B cell (primary cell): ENCODE data around the gene CACNA2D3. TPM values are rescaled to one million over a fixed set of nuclear protein-coding genes. Genes with fewer than 3 reads are reported as not detected.

Experiments
- ATAC-seq: fragments of 200-7000 bp; cut with Tn5 transposase; one replicate; pipeline ENCODE4 v1.10.0; 2021; ENCODE audit warnings: low read depth, mild to moderate bottlenecking, moderate number of reproducible peaks, moderate library complexity
- CTCF ChIA-PET: fragments of 350-600 bp; sonication (Branson Sonifier 250); formaldehyde crosslinking; loops from one replicate; lab custom pipeline; 2021; ENCODE audit warnings: antibody characterized with exemption, inconsistent platforms; lab: Charles Lee
- POLR2A ChIA-PET: fragments of 350-600 bp; sonication (Branson Sonifier 250); formaldehyde crosslinking; loops from one replicate; lab custom pipeline; 2021; ENCODE audit warnings: antibody characterized with exemption; lab: Charles Lee
- DNase-seq: peaks from one replicate; pipeline ENCODE4 v3.0.0; 2013
- H2AFZ ChIP-seq: 2 replicates; pipeline ENCODE4 v1.6.1; 2012; ENCODE audit warnings: mild to moderate bottlenecking, low read depth, low read length; ENCODE audit not compliant: insufficient read depth, poor library complexity, severe bottlenecking
- H3K27ac ChIP-seq, 2 donors: 1 replicate in 1 of 2; 2 replicates in 1 of 2; pipeline ENCODE4 v1.5.1; 2012 to 2013; ENCODE audit warnings: low read length in 2 of 2, mild to moderate bottlenecking in 2 of 2, moderate library complexity in 1 of 2
- H3K27me3 ChIP-seq, 4 experiments: fragments of 200-600 bp in 1 of 4; sonication (generic) in 1 of 4; replicated peaks in 1 of 4; 1 replicate in 2 of 4; 2 replicates in 2 of 4; pipeline versions ENCODE4 v1.6.1 to v1.7.0; 2013 to 2016; ENCODE audit warnings: low read length in 3 of 4, mild to moderate bottlenecking in 2 of 4, mixed read lengths in 1 of 4, moderate library complexity in 1 of 4; ENCODE audit not compliant: insufficient read depth in 4 of 4, control insufficient read depth in 3 of 4; ENCODE audit errors: control extremely low read depth in 1 of 4
- H3K36me3 ChIP-seq, 2 experiments: replicated peaks in 1 of 2; 1 replicate in 1 of 2; 2 replicates in 1 of 2; pipeline versions ENCODE4 v1.6.1 to v1.7.1; 2013; ENCODE audit warnings: low read length in 1 of 2; ENCODE audit not compliant: insufficient read depth in 2 of 2, control insufficient read depth in 1 of 2; ENCODE audit errors: control extremely low read depth in 1 of 2, extremely low read depth in 1 of 2
- H3K4me1 ChIP-seq, 2 donors: fragments of 200-600 bp in 1 of 2; sonication (generic) in 1 of 2; 1 replicate in 1 of 2; 2 replicates in 1 of 2; pipeline versions ENCODE4 v1.5.1 to v1.6.1; 2013 to 2017; ENCODE audit warnings: low read length in 2 of 2; ENCODE audit not compliant: control insufficient read depth in 2 of 2, insufficient read depth in 2 of 2
- H3K4me2 ChIP-seq: replicated peaks from 2 replicates; pipeline ENCODE3; 2012; ENCODE audit warnings: mild to moderate bottlenecking, low read depth, low read length; ENCODE audit not compliant: poor library complexity, severe bottlenecking
- H3K4me3 ChIP-seq, 5 experiments: fragments of 200-600 bp in 1 of 5; sonication (generic) in 1 of 5; 1 replicate in 3 of 5; 2 replicates in 2 of 5; pipeline versions ENCODE4 v1.5.1 to v1.7.0; 2011 to 2016; ENCODE audit warnings: low read length in 4 of 5, mild to moderate bottlenecking in 4 of 5, low read depth in 2 of 5, control low read depth in 1 of 5, moderate library complexity in 1 of 5; ENCODE audit not compliant: insufficient read depth in 1 of 5; ENCODE audit errors: control extremely low read depth in 1 of 5, extremely low read depth in 1 of 5
- H3K79me2 ChIP-seq: fragments of 200-600 bp; sonication (generic); one replicate; pipeline ENCODE4 v1.6.0; 2016; ENCODE audit warnings: low read length; ENCODE audit not compliant: control insufficient read depth, insufficient read depth
- H3K9ac ChIP-seq: fragments of 200-600 bp; sonication (generic); 2 replicates; pipeline ENCODE4 v1.6.1; 2017; ENCODE audit warnings: mild to moderate bottlenecking, low read length, moderate library complexity
- H3K9me3 ChIP-seq, 3 donors: one replicate each; pipeline versions ENCODE4 v1.6.1 to v1.7.1; 2013; ENCODE audit warnings: low read length in 2 of 3; ENCODE audit not compliant: control insufficient read depth in 2 of 3, insufficient read depth in 1 of 3; ENCODE audit errors: control extremely low read depth in 1 of 3
- H4K20me1 ChIP-seq: 2 replicates; pipeline ENCODE4 v1.6.0; 2012; ENCODE audit warnings: mild to moderate bottlenecking, low read length; ENCODE audit not compliant: insufficient read depth, control insufficient read depth, poor library complexity, severe bottlenecking
- H3K27ac Mint-ChIP-seq: one replicate; pipeline ENCODE4 v1.8.0; 2021; ENCODE audit warnings: mixed read lengths
- H3K27me3 Mint-ChIP-seq: one replicate; pipeline ENCODE4 v1.8.0; 2021; ENCODE audit warnings: mixed read lengths
- H3K4me1 Mint-ChIP-seq: one replicate; pipeline ENCODE4 v1.8.0; 2021; ENCODE audit warnings: mixed read lengths
- H3K4me3 Mint-ChIP-seq: one replicate; pipeline ENCODE4 v1.8.0; 2021; ENCODE audit warnings: mixed read lengths
- H3K9me3 Mint-ChIP-seq: one replicate; pipeline ENCODE4 v1.8.0; 2022; ENCODE audit warnings: mixed read lengths; ENCODE audit not compliant: insufficient read depth
- CTCF ChIP-seq: fragments of 200-600 bp; IDR thresholded peaks from one replicate; pipeline ENCODE4 v1.8.0; 2022; ENCODE audit warnings: antibody characterized with exemption, mild to moderate bottlenecking
- EZH2 ChIP-seq: IDR thresholded peaks from 2 replicates; pipeline ENCODE4 v1.6.1; 2012; ENCODE audit warnings: borderline replicate concordance, low read depth, mild to moderate bottlenecking, moderate library complexity, low read length; ENCODE audit not compliant: insufficient read depth, poor library complexity, severe bottlenecking
- WGBS: methylation state at CpG from one replicate; pipeline ENCODE4 v1.1.5; 2013; ENCODE audit warnings: missing lambda C conversion rate; ENCODE audit not compliant: insufficient coverage; 5-methylcytosine and 5-hydroxymethylcytosine counted together
- intact Hi-C: fragments of 100-400 bp; cut with micrococcal nuclease; formaldehyde crosslinking; loops from one replicate; pipeline ENCODE4 v1.10.0; 2022
- polyA plus RNA-seq: library from polyadenylated mRNA; depleted of rRNA; stranded (reverse); fragments of >200 nt; gene quantifications from 2 replicates; pipeline ENCODE4 v1.2.3, GENCODE V29; 2012
- total RNA-seq, 2 donors: library from RNA; stranded (reverse); fragments of 120-200 nt in 1 of 2; gene quantifications; 1 replicate in 1 of 2; 2 replicates in 1 of 2; pipeline versions ENCODE4 v1.2.3 to v1.2.4, GENCODE V29; 2013 to 2022

Gene CACNA2D3
- total and polyA plus RNA-seq, 2 donors (not counting 1 experiment from before 2014, with no cell fraction given): not detected

GRCh38 chr3:54988838-54989630 lies 866.7 kb downstream of the CACNA2D3 start:
- Mint-ChIP-seq H3K9me3 (no peaks in the 10 kb centered on the region), H3K27ac (no peak overlapping the region), H3K4me1 (no peaks in the 10 kb centered on the region), H3K4me3 (no peak overlapping the region), H3K27me3 (no peaks in the 10 kb centered on the region)
- H3K4me3 ChIP-seq: no peak overlapping the region
- ATAC-seq: no peak
- no peaks in the 10 kb centered on the region for H3K9me3 ChIP-seq
- TF ChIP-seq EZH2 (no peak), CTCF (no peak)
- no peaks in the 10 kb centered on the region for H3K79me2 ChIP-seq
- CTCF ChIA-PET: no interaction called here
- no peak overlapping the region for H2AFZ ChIP-seq
- no peak overlapping the region for H3K9ac ChIP-seq
- DNase-seq: no peak
- H3K36me3 ChIP-seq: no peaks in the 10 kb centered on the region
- no peaks in the 10 kb centered on the region for H3K27me3 ChIP-seq
- no peak overlapping the region for H3K27ac ChIP-seq
- POLR2A ChIA-PET: no interaction called here
- H3K4me2 ChIP-seq: no peak overlapping the region
- WGBS: no CpG with 5 or more reads among the region's 5 CpGs
- intact Hi-C loops: no loop called here
- H3K4me1 ChIP-seq: no peaks in the 10 kb centered on the region
- H4K20me1 ChIP-seq: no peaks in the 10 kb centered on the region

- POLR2A ChIA-PET: no interaction called here
Measured at GRCh38 chr3:54994111-54994513, 871.8 kb downstream of the CACNA2D3 start.

More at GRCh38 chr3:54994111-54994513, 871.8 kb downstream of the CACNA2D3 start:
- H3K36me3 ChIP-seq: no peaks in the 10 kb centered on the region
- TF ChIP-seq EZH2 (no peak), CTCF (no peak)
- Mint-ChIP-seq H3K27ac (no peak overlapping the region), H3K9me3 (no peaks in the 10 kb centered on the region), H3K4me1 (no peaks in the 10 kb centered on the region), H3K4me3 (no peak overlapping the region), H3K27me3 (no peaks in the 10 kb centered on the region)
- intact Hi-C loops: no loop called here
- H3K79me2 ChIP-seq: no peaks in the 10 kb centered on the region
- no peaks in the 10 kb centered on the region for H3K4me1 ChIP-seq
- no peak overlapping the region for H3K4me2 ChIP-seq
- CTCF ChIA-PET: no interaction called here
- H3K27me3 ChIP-seq: no peaks in the 10 kb centered on the region
- H3K9ac ChIP-seq: no peak overlapping the region
- H3K9me3 ChIP-seq: peaks cover 0 to 8% (median 0%) of the 10 kb centered on the region in 3 donors
- H3K4me3 ChIP-seq: no peak overlapping the region
- WGBS: no CpG with 5 or more reads among the region's 5 CpGs
- H3K27ac ChIP-seq: no peak overlapping the region
- H2AFZ ChIP-seq: no peak overlapping the region
- no peak for ATAC-seq
- no peaks in the 10 kb centered on the region for H4K20me1 ChIP-seq
- DNase-seq: no peak
